Bronchial epithelial cell (primary cell): ENCODE measurements around the gene PM20D2. TPM values are rescaled to one million over a fixed set of nuclear protein-coding genes. Genes with fewer than 3 reads are reported as not detected.
A peak's percentile ranks its signal among the peaks of the same experiment; 100 is the strongest.
"Not testable (repeated sequence)": the region's sequence is repeated elsewhere in the genome, so short reads cannot be mapped to it uniquely, and the experiment has no call there.

Source experiments
- DNase-seq: peaks from one replicate; pipeline ENCODE4 v3.0.0-alpha.2; 2010; ENCODE audit warnings: low read depth
- FAIRE-seq: peaks from 2 replicates; lab custom pipeline; 2011; peaks lifted over from hg19 to GRCh38; lab: Jason Lieb, UNC
- H3K27me3 ChIP-seq: 2 replicates; pipeline ENCODE4 v1.5.1; 2011; ENCODE audit warnings: low read length; ENCODE audit not compliant: control insufficient read depth, insufficient read depth
- H3K36me3 ChIP-seq: 2 replicates; pipeline ENCODE4 v1.5.1; 2011; ENCODE audit warnings: low read length; ENCODE audit not compliant: control insufficient read depth, insufficient read depth
- H3K4me3 ChIP-seq: 2 replicates; pipeline ENCODE4 v1.5.1; 2011; ENCODE audit warnings: mild to moderate bottlenecking, low read depth, low read length, control low read depth
- CTCF ChIP-seq: IDR thresholded peaks from 2 replicates; pipeline ENCODE4 v1.5.1; 2011; ENCODE audit warnings: mild to moderate bottlenecking, moderate library complexity, low read length, control low read depth, inconsistent platforms; ENCODE audit not compliant: insufficient read depth, severe bottlenecking
- total RNA-seq: library from RNA; depleted of rRNA; stranded (reverse); fragments of >200 nt; gene quantifications from 2 replicates; pipeline ENCODE4 v1.2.1, GENCODE V29; 2014

The PM20D2 gene
- total RNA-seq, 1 donor from 2014 or later, result 7.1 TPM

- no peak for FAIRE-seq
- peak; percentile 33 for TF ChIP-seq CTCF
- DNase-seq, result peak; percentile 44
- Histone ChIP-seq H3K4me3 (no peak overlapping the region), H3K27me3 (peaks cover 2% of the 10 kb centered on the region), H3K36me3 (no peaks in the 10 kb centered on the region)
Observed at GRCh38 chr6:89122625-89123024, 23.2 kb upstream of the PM20D2 start.

GRCh38 chr6:89128256-89128671, 17.6 kb upstream of the PM20D2 start:
- not testable (repeated sequence) for H3K27me3 ChIP-seq, H3K36me3 ChIP-seq, DNase-seq, FAIRE-seq, H3K4me3 ChIP-seq

- Histone ChIP-seq H3K4me3 (no peak overlapping the region), H3K27me3 (no peaks in the 10 kb centered on the region), H3K36me3 (no peaks in the 10 kb centered on the region)
- TF ChIP-seq CTCF, result no peak
- DNase-seq (no peak), FAIRE-seq (no peak)
Observed at GRCh38 chr6:89131599-89131998, 14.3 kb upstream of the PM20D2 start.

GRCh38 chr6:89132057-89132456, 13.8 kb upstream of the PM20D2 start:
- TF ChIP-seq CTCF, result no peak
- no peak overlapping the region for H3K4me3 ChIP-seq
- DNase-seq (no peak), FAIRE-seq (no peak)
- no peaks in the 10 kb centered on the region for H3K27me3 ChIP-seq
- H3K36me3 ChIP-seq, result no peaks in the 10 kb centered on the region

GRCh38 chr6:89133981-89134380, 11.9 kb upstream of the PM20D2 start:
- Histone ChIP-seq H3K36me3 (no peaks in the 10 kb centered on the region), H3K27me3 (no peaks in the 10 kb centered on the region), H3K4me3 (no peak overlapping the region)
- no peak for TF ChIP-seq CTCF
- no peak for FAIRE-seq
- no peak for DNase-seq

- TF ChIP-seq CTCF, result no peak
- DNase-seq (no peak), FAIRE-seq (no peak)
- Histone ChIP-seq H3K36me3 (no peaks in the 10 kb centered on the region), H3K27me3 (no peaks in the 10 kb centered on the region), H3K4me3 (no peak overlapping the region)
Observed at GRCh38 chr6:89134723-89135122, 11.1 kb upstream of the PM20D2 start.
